PFSK-1 (cell line): ENCODE data around the gene EVA1A.

Experiments
- POLR2AphosphoS5 ChIP-seq: IDR thresholded peaks from 2 replicates; pipeline ENCODE4 v1.6.1; 2012; ENCODE audit warnings: low read depth, mild to moderate bottlenecking, control low read depth, low read length, moderate library complexity
- TF ChIP-seq, protein P1 (sequence below), 2 experiments: IDR thresholded peaks; 2 replicates each; pipeline versions ENCODE4 v1.6.1 to v1.8.0; 2011 to 2012; ENCODE audit warnings: low read depth in 2 of 2, low read length in 2 of 2, control low read depth in 1 of 2, inconsistent platforms in 1 of 2, mild to moderate bottlenecking in 1 of 2, moderate library complexity in 1 of 2; ENCODE audit not compliant: insufficient read depth in 1 of 2

DNA sequence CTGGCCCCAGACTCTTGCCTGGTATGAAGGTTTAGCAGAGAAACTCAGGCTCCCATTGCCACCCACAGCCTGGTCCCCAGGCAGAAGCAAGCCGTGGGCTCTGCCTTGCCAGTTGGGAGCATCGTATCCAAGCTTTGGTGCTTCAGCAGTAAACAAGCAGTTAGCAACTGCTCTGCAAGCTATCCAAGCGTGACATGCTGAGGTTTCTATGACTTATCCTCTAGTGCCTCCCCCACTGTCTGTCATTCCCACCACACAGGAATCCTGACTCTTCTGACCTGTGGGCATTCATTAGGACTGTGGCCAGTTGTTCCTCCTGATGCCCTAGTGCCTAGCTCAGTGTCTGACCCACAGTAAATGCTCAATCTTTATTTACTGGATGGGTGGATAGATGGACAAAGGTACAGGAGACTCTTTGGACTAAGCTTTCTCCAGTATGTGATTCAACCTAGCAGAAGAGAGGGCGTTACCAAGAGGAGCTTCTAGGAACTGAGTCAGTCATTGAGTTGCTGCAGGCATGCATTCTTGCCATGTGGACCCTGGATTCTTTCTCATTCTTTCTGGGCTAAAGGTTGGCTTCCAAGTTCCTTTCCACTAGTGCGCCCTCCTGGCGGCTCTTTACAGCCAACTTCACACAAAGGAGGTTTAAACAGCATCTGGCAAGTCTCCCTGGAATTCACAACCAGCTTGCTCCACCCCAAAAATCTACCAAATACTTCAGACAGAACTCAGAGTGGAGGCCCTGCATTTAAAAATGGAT is 45.2 kb upstream of the EVA1A start:
- TF ChIP-seq POLR2AphosphoS5: no peak; the same call in 1 of the 2 replicates
- TF ChIP-seq, protein P1, sequence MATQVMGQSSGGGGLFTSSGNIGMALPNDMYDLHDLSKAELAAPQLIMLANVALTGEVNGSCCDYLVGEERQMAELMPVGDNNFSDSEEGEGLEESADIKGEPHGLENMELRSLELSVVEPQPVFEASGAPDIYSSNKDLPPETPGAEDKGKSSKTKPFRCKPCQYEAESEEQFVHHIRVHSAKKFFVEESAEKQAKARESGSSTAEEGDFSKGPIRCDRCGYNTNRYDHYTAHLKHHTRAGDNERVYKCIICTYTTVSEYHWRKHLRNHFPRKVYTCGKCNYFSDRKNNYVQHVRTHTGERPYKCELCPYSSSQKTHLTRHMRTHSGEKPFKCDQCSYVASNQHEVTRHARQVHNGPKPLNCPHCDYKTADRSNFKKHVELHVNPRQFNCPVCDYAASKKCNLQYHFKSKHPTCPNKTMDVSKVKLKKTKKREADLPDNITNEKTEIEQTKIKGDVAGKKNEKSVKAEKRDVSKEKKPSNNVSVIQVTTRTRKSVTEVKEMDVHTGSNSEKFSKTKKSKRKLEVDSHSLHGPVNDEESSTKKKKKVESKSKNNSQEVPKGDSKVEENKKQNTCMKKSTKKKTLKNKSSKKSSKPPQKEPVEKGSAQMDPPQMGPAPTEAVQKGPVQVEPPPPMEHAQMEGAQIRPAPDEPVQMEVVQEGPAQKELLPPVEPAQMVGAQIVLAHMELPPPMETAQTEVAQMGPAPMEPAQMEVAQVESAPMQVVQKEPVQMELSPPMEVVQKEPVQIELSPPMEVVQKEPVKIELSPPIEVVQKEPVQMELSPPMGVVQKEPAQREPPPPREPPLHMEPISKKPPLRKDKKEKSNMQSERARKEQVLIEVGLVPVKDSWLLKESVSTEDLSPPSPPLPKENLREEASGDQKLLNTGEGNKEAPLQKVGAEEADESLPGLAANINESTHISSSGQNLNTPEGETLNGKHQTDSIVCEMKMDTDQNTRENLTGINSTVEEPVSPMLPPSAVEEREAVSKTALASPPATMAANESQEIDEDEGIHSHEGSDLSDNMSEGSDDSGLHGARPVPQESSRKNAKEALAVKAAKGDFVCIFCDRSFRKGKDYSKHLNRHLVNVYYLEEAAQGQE (IDR thresholded peaks at IDR 0.05; ENCODE audit: insufficient read depth in 1 of 2, low read depth in 2 of 2, low read length in 2 of 2): no peak
